IMR-90 (cell line): ENCODE measurements around the gene COIL. TPM values are rescaled to one million over a fixed set of nuclear protein-coding genes. Genes with fewer than 3 reads are reported as not detected.

Source experiments
- ATAC-seq: fragments of 200-7000 bp; cut with Tn5 transposase; 2 replicates; pipeline ENCODE4 v1.9.1; 2020; ENCODE audit warnings: low read depth, mild to moderate bottlenecking, moderate library complexity
- BruUV-seq: library from RNA; stranded (reverse); fragments of 400-500 nt; replicated peaks from 2 replicates; lab custom pipeline; 2021; lab: Mats Ljungman, UMichigan
- CTCF ChIA-PET: fragments of 300-600 bp; formaldehyde crosslinking; extraction: SDS; loops from one replicate; lab custom pipeline; 2021; ENCODE audit warnings: antibody characterized with exemption; lab: Yijun Ruan, JAX
- POLR2A ChIA-PET: fragments of 300-600 bp; sonication (Branson Sonifier 250); formaldehyde crosslinking; loops from one replicate; lab custom pipeline; 2022; ENCODE audit warnings: antibody characterized with exemption; ENCODE audit not compliant: unreplicated experiment; lab: Charles Lee
- DNase-seq: peaks from one replicate; pipeline ENCODE4 v3.0.0; 2013
- H2AFZ ChIP-seq: replicated peaks from 2 replicates; pipeline ENCODE3; 2013; ENCODE audit warnings: low read length, mild to moderate bottlenecking; ENCODE audit not compliant: poor library complexity
- H2AK5ac ChIP-seq: 2 replicates; pipeline ENCODE4 v1.6.1; 2013; ENCODE audit warnings: low read depth, low read length, inconsistent platforms
- H2AK9ac ChIP-seq: replicated peaks from 2 replicates; pipeline ENCODE3; 2013; ENCODE audit warnings: mild to moderate bottlenecking, low read depth, low read length, moderate library complexity; ENCODE audit not compliant: poor library complexity
- H2BK120ac ChIP-seq: 2 replicates; pipeline ENCODE4 v1.6.1; 2013; ENCODE audit warnings: low read depth, low read length, inconsistent platforms
- H2BK15ac ChIP-seq: 3 replicates; pipeline ENCODE4 v1.6.1; 2013; ENCODE audit warnings: low read depth, low read length, inconsistent platforms
- H2BK20ac ChIP-seq: 2 replicates; pipeline ENCODE4 v1.6.1; 2013; ENCODE audit warnings: low read depth, mild to moderate bottlenecking, inconsistent platforms, low read length, moderate library complexity
- H2BK5ac ChIP-seq: 2 replicates; pipeline ENCODE4 v1.6.1; 2013; ENCODE audit warnings: mild to moderate bottlenecking, low read depth, low read length, inconsistent platforms; ENCODE audit not compliant: poor library complexity, severe bottlenecking
- H3K14ac ChIP-seq: replicated peaks from 2 replicates; pipeline ENCODE4 v1.6.1; 2013; ENCODE audit warnings: low read depth, low read length, inconsistent platforms
- H3K18ac ChIP-seq: 2 replicates; pipeline ENCODE4 v1.6.1; 2013; ENCODE audit warnings: low read depth, low read length, control low read depth
- H3K23ac ChIP-seq: 2 replicates; pipeline ENCODE4 v1.6.1; 2013; ENCODE audit warnings: low read depth, low read length, inconsistent platforms
- H3K27ac ChIP-seq: 2 replicates; pipeline ENCODE4 v1.5.1; 2013; ENCODE audit warnings: mild to moderate bottlenecking, control low read depth, low read length; ENCODE audit not compliant: insufficient read depth
- H3K27me3 ChIP-seq: 2 replicates; pipeline ENCODE4 v1.6.1; 2013; ENCODE audit warnings: low read length; ENCODE audit not compliant: control insufficient read depth, insufficient read depth
- H3K36me3 ChIP-seq: 2 replicates; pipeline ENCODE4 v1.6.1; 2013; ENCODE audit warnings: low read length, mixed read lengths; ENCODE audit not compliant: control insufficient read depth, insufficient read depth
- H3K4ac ChIP-seq: 2 replicates; pipeline ENCODE4 v1.6.1; 2013; ENCODE audit warnings: low read depth, low read length, inconsistent platforms
- H3K4me1 ChIP-seq: 2 replicates; pipeline ENCODE4 v1.6.1; 2013; ENCODE audit warnings: low read length, mixed read lengths; ENCODE audit not compliant: control insufficient read depth, insufficient read depth
- H3K4me2 ChIP-seq: 2 replicates; pipeline ENCODE4 v1.6.1; 2013; ENCODE audit warnings: low read depth, mild to moderate bottlenecking, control low read depth, low read length, moderate library complexity
- H3K4me3 ChIP-seq: 2 replicates; pipeline ENCODE4 v1.5.1; 2013; ENCODE audit warnings: low read depth, mild to moderate bottlenecking, control low read depth, low read length, moderate library complexity; ENCODE audit not compliant: insufficient read depth
- H3K56ac ChIP-seq: 2 replicates; pipeline ENCODE4 v1.6.1; 2013; ENCODE audit warnings: low read length, inconsistent platforms; ENCODE audit not compliant: insufficient read depth; ENCODE audit errors: extremely low read depth
- H3K79me1 ChIP-seq, 2 experiments: 2 replicates each; pipeline ENCODE4 v1.6.1; 2013; ENCODE audit warnings: low read length in 2 of 2, inconsistent platforms in 1 of 2, low read depth in 1 of 2
- H3K9ac ChIP-seq: 2 replicates; pipeline ENCODE4 v1.6.1; 2013; ENCODE audit warnings: low read depth, low read length, control low read depth
- H3K9me1 ChIP-seq: 2 replicates; pipeline ENCODE4 v1.6.1; 2013; ENCODE audit warnings: low read length, inconsistent platforms; ENCODE audit not compliant: insufficient read depth
- H3K9me3 ChIP-seq: 2 replicates; pipeline ENCODE4 v1.6.1; 2013; ENCODE audit warnings: low read length; ENCODE audit not compliant: control insufficient read depth, insufficient read depth
- H4K20me1 ChIP-seq: 2 replicates; pipeline ENCODE4 v1.6.1; 2013; ENCODE audit warnings: low read length, inconsistent platforms; ENCODE audit not compliant: insufficient read depth
- H4K5ac ChIP-seq: 2 replicates; pipeline ENCODE4 v1.6.1; 2013; ENCODE audit warnings: mild to moderate bottlenecking, low read depth, low read length, control low read depth
- H4K8ac ChIP-seq, 2 experiments: 2 replicates each; pipeline ENCODE4 v1.6.1; 2013; ENCODE audit warnings: low read depth in 2 of 2, low read length in 2 of 2, control low read depth in 1 of 2, inconsistent platforms in 1 of 2
- H4K91ac ChIP-seq: 2 replicates; pipeline ENCODE4 v1.6.1; 2013; ENCODE audit warnings: low read depth, low read length, inconsistent platforms; ENCODE audit not compliant: insufficient read depth
- BHLHE40 ChIP-seq: fragments of 150-350 bp; IDR thresholded peaks from 2 replicates; pipeline ENCODE4 v1.6.1; 2016; ENCODE audit warnings: mild to moderate bottlenecking, low read depth, low read length
- CEBPB ChIP-seq: IDR thresholded peaks from 2 replicates; pipeline ENCODE4 v1.6.1; 2012; ENCODE audit warnings: low read depth, low read length, improper control_type of control experiment
- CHD1 ChIP-seq: IDR thresholded peaks from 2 replicates; pipeline ENCODE4 v1.6.1; 2012; ENCODE audit warnings: low read depth, low read length, improper control_type of control experiment
- CTCF ChIP-seq: conservative IDR thresholded peaks from 2 replicates; pipeline ENCODE4 v1.5.1; 2012; ENCODE audit warnings: mild to moderate bottlenecking, low read depth, low read length, improper control_type of control experiment
- ELK1 ChIP-seq: fragments of 150-350 bp; IDR thresholded peaks from 2 replicates; pipeline ENCODE4 v1.6.1; 2016; ENCODE audit warnings: low read depth, mild to moderate bottlenecking, low read length, moderate library complexity, borderline replicate concordance
- FOS ChIP-seq: fragments of 150-350 bp; IDR thresholded peaks from 2 replicates; pipeline ENCODE4 v1.6.1; 2016; ENCODE audit warnings: low read depth, low read length
- MAFK ChIP-seq: IDR thresholded peaks from 2 replicates; pipeline ENCODE4 v1.6.1; 2012; ENCODE audit warnings: low read depth, low read length, improper control_type of control experiment
- MAZ ChIP-seq: IDR thresholded peaks from 2 replicates; pipeline ENCODE4 v1.6.1; 2012; ENCODE audit warnings: low read depth, mild to moderate bottlenecking, low read length, improper control_type of control experiment, moderate library complexity, borderline replicate concordance
- MXI1 ChIP-seq: IDR thresholded peaks from 2 replicates; pipeline ENCODE4 v1.6.1; 2012; ENCODE audit warnings: low read depth, mild to moderate bottlenecking, low read length, moderate library complexity, borderline replicate concordance
- NFE2L2 ChIP-seq: fragments of 150-350 bp; IDR thresholded peaks from 2 replicates; pipeline ENCODE4 v1.6.1; 2016; ENCODE audit warnings: low read depth, mild to moderate bottlenecking, low read length
- POLR2A ChIP-seq: IDR thresholded peaks from 2 replicates; pipeline ENCODE4 v1.6.1; 2012; ENCODE audit warnings: mild to moderate bottlenecking, low read depth, low read length
- RAD21 ChIP-seq: IDR thresholded peaks from 2 replicates; pipeline ENCODE4 v1.6.1; 2012; ENCODE audit warnings: low read length, improper control_type of control experiment
- RCOR1 ChIP-seq: IDR thresholded peaks from 2 replicates; pipeline ENCODE4 v1.6.1; 2012; ENCODE audit warnings: mild to moderate bottlenecking, low read length, improper control_type of control experiment; ENCODE audit not compliant: insufficient replicate concordance
- RFX5 ChIP-seq: IDR thresholded peaks from 2 replicates; pipeline ENCODE4 v1.8.0; 2012; ENCODE audit warnings: low read depth, mild to moderate bottlenecking, low read length, moderate library complexity
- SMC3 ChIP-seq: fragments of 150-350 bp; IDR thresholded peaks from 2 replicates; pipeline ENCODE4 v1.6.1; 2016; ENCODE audit warnings: low read depth, mild to moderate bottlenecking, antibody characterized with exemption, low read length, moderate library complexity
- USF2 ChIP-seq: fragments of 150-350 bp; IDR thresholded peaks from 2 replicates; pipeline ENCODE4 v1.6.1; 2017; ENCODE audit warnings: mild to moderate bottlenecking, antibody characterized with exemption, low read length, low read depth
- WGBS, 2 experiments: methylation state at CpG; one replicate each; pipeline versions ENCODE4 v1.1.5 to v1.1.7; 2013; ENCODE audit warnings: missing lambda C conversion rate in 2 of 2; ENCODE audit not compliant: insufficient read length in 1 of 2; ENCODE audit errors: extremely low coverage in 2 of 2; 5-methylcytosine and 5-hydroxymethylcytosine counted together
- dilution Hi-C: fragments of 300-500 bp; cut with HindIII; formaldehyde crosslinking; loops from one replicate; pipeline ENCODE4 v1.14.3; 2018; ENCODE audit warnings: low sequenced_read_pairs; ENCODE audit not compliant: unreplicated experiment
- in situ Hi-C: fragments of 300-500 bp; cut with MboI; formaldehyde crosslinking; loops from 3 replicates; pipeline ENCODE4 v1.14.3; 2019; ENCODE audit warnings: low sequenced_read_pairs, inconsistent platforms, mixed read lengths
- intact Hi-C: fragments of 100-400 bp; cut with micrococcal nuclease; formaldehyde crosslinking; loops from 2 replicates; pipeline ENCODE4 v1.10.0; 2022
- polyA plus RNA-seq, 3 experiments: library from polyadenylated mRNA; depleted of rRNA; stranded (reverse); fragments of >200 nt; gene quantifications; 2 replicates each; pipeline ENCODE4 v1.2.3, GENCODE V29; 2012; ENCODE audit warnings: low replicate concordance in 1 of 3
- total RNA-seq: library from RNA; depleted of rRNA; stranded (reverse); fragments of >200 nt; gene quantifications from 2 replicates; pipeline ENCODE4 v1.2.3, GENCODE V29; 2012

COIL gene
- total and polyA plus RNA-seq, 2 of the 4 experiments (the other 2 are of a cell fraction), result 5.2 to 13.3 TPM

- no TSS peak for BruUV-seq
- no peak overlapping the region for H3K23ac ChIP-seq
- H3K4me3 ChIP-seq, result no peak overlapping the region
- intact Hi-C loops (no loop called here), dilution Hi-C loops (no loop called here), in situ Hi-C loops (no loop called here)
- H3K4me1 ChIP-seq, result peaks cover 8% of the 10 kb centered on the region
- no peak overlapping the region for H2BK20ac ChIP-seq
- no peak overlapping the region for H4K5ac ChIP-seq
- H3K4ac ChIP-seq, result no peak overlapping the region
- ATAC-seq, result no peak
- no peak overlapping the region for H2BK15ac ChIP-seq
- no peak overlapping the region for H4K8ac ChIP-seq
- H3K4me2 ChIP-seq, result no peak overlapping the region
- CTCF ChIA-PET, result no interaction called here
- H3K14ac ChIP-seq, result no peak overlapping the region
- no peak overlapping the region for H3K56ac ChIP-seq
- H4K20me1 ChIP-seq, result no peaks in the 10 kb centered on the region; the same call in 1 of the 2 replicates
- no peak overlapping the region for H3K27ac ChIP-seq
- peaks cover 41 to 65% of the 10 kb centered on the region in 2 experiments for H3K79me1 ChIP-seq
- H2AK5ac ChIP-seq, result no peak overlapping the region
- WGBS, 2 experiments, result no CpG with 5 or more reads among the region's 5 CpGs
- H3K9me1 ChIP-seq, result peaks cover 14% of the 10 kb centered on the region
- H3K9me3 ChIP-seq, result no peaks in the 10 kb centered on the region
- H2BK120ac ChIP-seq, result no peak overlapping the region
- H3K18ac ChIP-seq, result no peak overlapping the region
- no peak overlapping the region for H3K9ac ChIP-seq
- no peak overlapping the region for H2AFZ ChIP-seq
- peaks cover 2% of the 10 kb centered on the region; the same call in 1 of the 2 replicates for H3K36me3 ChIP-seq
- no peak for TF ChIP-seq MAZ
- TF ChIP-seq MAFK, result no peak
- no peak for TF ChIP-seq RCOR1
- no peak for TF ChIP-seq POLR2A
- TF ChIP-seq NFE2L2, result no peak
- TF ChIP-seq ELK1, result no peak
- TF ChIP-seq BHLHE40, result no peak
- no peak for TF ChIP-seq RAD21
- no peak for TF ChIP-seq CTCF
- no peak for TF ChIP-seq MXI1
- TF ChIP-seq FOS, result no peak
- TF ChIP-seq SMC3, result no peak
- TF ChIP-seq RFX5, result no peak
- TF ChIP-seq CEBPB, result no peak
- no peak for TF ChIP-seq USF2
- no peak for TF ChIP-seq CHD1
- H2BK5ac ChIP-seq, result no peak overlapping the region
- no peak overlapping the region for H4K91ac ChIP-seq
- H3K27me3 ChIP-seq, result no peaks in the 10 kb centered on the region
- DNase-seq, result no peak
- H2AK9ac ChIP-seq, result no peak overlapping the region
- POLR2A ChIA-PET, result no interaction called here
Observed at GRCh38 chr17:56956992-56957391, 3.9 kb downstream of the COIL start.
